Central memory CD8-positive, alpha-beta T cell (primary cell): ENCODE data around the gene CXCL11.
A peak's percentile ranks its signal among the peaks of the same experiment; 100 is the strongest.
"Not testable (repeated sequence)": the region's sequence is repeated elsewhere in the genome, so short reads cannot be mapped to it uniquely, and the experiment has no call there.

Source experiments
- ATAC-seq: fragments of 150-1000 bp; cut with Tn5 transposase; replicated peaks from 2 replicates; pipeline ENCODE4 v1.10.0; 2022; ENCODE audit warnings: mild to moderate bottlenecking, moderate FRiP score, moderate number of reproducible peaks; ENCODE audit not compliant: poor library complexity, severe bottlenecking; ENCODE audit errors: extremely low read depth
- DNase-seq, 2 donors: peaks; one replicate each; pipeline ENCODE4 v3.0.0; 2021; ENCODE audit warnings: low spot score in 2 of 2
- H3K27ac Mint-ChIP-seq: one replicate; pipeline ENCODE4 v1.8.0; 2022; ENCODE audit warnings: low read depth, mild to moderate bottlenecking, moderate library complexity, mixed read lengths
- H3K27me3 Mint-ChIP-seq: one replicate; pipeline ENCODE4 v1.8.0; 2022; ENCODE audit warnings: mixed read lengths
- H3K36me3 Mint-ChIP-seq: one replicate; pipeline ENCODE4 v1.8.0; 2022; ENCODE audit warnings: mild to moderate bottlenecking, moderate library complexity, mixed read lengths; ENCODE audit not compliant: insufficient read depth
- H3K4me1 Mint-ChIP-seq: one replicate; pipeline ENCODE4 v1.8.0; 2022; ENCODE audit warnings: mixed read lengths
- H3K4me3 Mint-ChIP-seq: one replicate; pipeline ENCODE4 v1.8.0; 2022; ENCODE audit warnings: mild to moderate bottlenecking, moderate library complexity, mixed read lengths
- H3K9me3 Mint-ChIP-seq: one replicate; pipeline ENCODE4 v1.8.0; 2022; ENCODE audit warnings: mixed read lengths

Gene CXCL11

DNA sequence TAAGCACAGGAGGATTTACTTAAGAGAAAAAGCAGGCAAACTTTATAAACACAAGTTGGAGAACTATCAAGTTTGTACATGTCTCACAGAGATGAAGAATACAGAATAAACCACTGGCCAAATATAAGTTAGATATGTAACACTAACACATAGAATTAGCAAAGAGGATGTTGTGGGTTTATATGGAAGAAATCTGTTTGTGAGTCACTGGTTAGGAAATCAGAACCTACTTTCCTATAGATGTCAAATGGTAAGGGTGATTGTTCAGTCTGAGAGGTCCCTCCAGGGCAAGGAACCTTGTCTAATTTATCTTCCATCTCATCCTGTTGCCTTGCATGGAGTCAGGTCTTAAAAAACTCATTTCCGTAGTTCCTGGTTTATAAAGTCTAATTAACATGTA lies 23.9 kb upstream of the CXCL11 start:
- no peaks in the 10 kb centered on the region for H3K4me1 Mint-ChIP-seq
- no peaks in the 10 kb centered on the region for H3K9me3 Mint-ChIP-seq
- no peaks in the 10 kb centered on the region for H3K27me3 Mint-ChIP-seq
- no peak for ATAC-seq
- no peak overlapping the region for H3K4me3 Mint-ChIP-seq
- H3K36me3 Mint-ChIP-seq: no peaks in the 10 kb centered on the region
- no peak overlapping the region for H3K27ac Mint-ChIP-seq
- no peak for DNase-seq

DNA sequence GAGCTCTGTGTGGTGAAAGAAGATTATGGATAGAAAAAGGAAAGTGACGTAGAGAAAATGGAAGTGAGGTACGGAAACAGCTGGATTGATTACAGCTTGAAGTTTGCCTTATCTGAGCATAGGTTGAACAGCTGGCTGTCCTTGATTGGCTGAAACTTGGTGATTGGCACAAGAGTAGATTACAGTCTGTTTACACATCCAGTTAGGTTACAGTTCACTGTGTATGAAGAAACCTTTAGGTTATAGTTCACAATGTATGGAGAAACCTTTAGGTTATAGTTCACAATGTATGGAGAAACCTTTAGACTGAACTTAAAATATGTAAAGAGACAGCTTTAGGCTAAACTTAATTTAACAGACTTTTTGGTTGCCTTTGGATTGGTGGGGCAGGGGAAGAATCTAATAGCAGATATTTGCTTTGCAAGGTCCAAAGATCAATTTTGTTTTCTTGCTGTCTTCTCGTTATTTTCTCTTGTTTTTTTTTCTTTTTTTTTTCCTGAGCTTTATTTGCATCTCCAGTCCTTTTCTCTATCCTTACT lies 23.1 kb upstream of the CXCL11 start:
- no peak overlapping the region for H3K27ac Mint-ChIP-seq
- DNase-seq (no peak), ATAC-seq (no peak)
- H3K27me3 Mint-ChIP-seq: peaks cover 3% of the 10 kb centered on the region
- no peaks in the 10 kb centered on the region for H3K9me3 Mint-ChIP-seq
- no peaks in the 10 kb centered on the region for H3K4me1 Mint-ChIP-seq
- H3K36me3 Mint-ChIP-seq: no peaks in the 10 kb centered on the region
- no peak overlapping the region for H3K4me3 Mint-ChIP-seq

DNA sequence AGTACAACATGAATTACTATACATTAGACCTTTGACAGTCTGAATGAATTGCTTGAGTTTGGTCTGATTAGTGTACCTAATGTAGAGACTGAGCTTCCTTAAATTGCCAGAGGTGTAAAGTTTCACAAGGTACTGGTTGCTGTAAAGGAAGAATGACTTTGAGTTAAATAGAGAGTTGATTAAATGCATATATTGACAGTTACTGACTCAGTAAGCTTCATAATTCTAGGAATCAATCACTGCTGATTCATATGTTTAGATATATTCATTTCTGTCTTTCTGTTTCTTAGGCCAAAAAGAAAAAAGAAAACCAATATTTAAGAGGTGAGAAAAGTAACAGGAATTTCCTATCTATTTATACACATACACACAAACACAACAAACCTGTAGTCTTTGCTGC lies 22.4 kb upstream of the CXCL11 start:
- no peaks in the 10 kb centered on the region for H3K36me3 Mint-ChIP-seq
- H3K9me3 Mint-ChIP-seq: no peaks in the 10 kb centered on the region
- no peak overlapping the region for H3K27ac Mint-ChIP-seq
- no peaks in the 10 kb centered on the region for H3K4me1 Mint-ChIP-seq
- peaks cover 8% of the 10 kb centered on the region for H3K27me3 Mint-ChIP-seq
- no peak for ATAC-seq
- DNase-seq: no peak
- H3K4me3 Mint-ChIP-seq: no peak overlapping the region

DNA sequence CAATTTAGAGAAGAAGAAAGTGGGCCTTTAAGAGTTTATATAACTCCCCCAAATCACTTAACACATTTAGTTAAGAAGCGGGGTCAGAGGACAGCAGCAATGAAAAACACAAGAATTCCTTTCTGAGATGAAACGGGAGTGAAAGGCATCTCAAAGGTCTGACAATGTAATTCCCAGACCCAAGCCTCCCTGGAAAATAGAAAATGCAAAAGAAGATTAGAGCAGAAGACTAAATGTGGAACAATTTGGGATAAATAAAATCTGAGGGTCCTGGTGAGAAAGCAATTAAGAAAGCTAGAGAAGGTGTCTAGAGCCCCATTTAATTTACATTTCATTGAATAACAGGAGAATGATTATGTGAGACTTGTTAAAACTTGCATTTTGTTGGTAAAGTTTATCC lies 19.6 kb upstream of the CXCL11 start:
- no peaks in the 10 kb centered on the region for H3K4me1 Mint-ChIP-seq
- ATAC-seq (no peak), DNase-seq (no peak)
- H3K36me3 Mint-ChIP-seq: no peaks in the 10 kb centered on the region
- H3K27me3 Mint-ChIP-seq: peaks cover 8% of the 10 kb centered on the region
- no peak overlapping the region for H3K27ac Mint-ChIP-seq
- H3K9me3 Mint-ChIP-seq: no peaks in the 10 kb centered on the region
- H3K4me3 Mint-ChIP-seq: no peak overlapping the region

DNA sequence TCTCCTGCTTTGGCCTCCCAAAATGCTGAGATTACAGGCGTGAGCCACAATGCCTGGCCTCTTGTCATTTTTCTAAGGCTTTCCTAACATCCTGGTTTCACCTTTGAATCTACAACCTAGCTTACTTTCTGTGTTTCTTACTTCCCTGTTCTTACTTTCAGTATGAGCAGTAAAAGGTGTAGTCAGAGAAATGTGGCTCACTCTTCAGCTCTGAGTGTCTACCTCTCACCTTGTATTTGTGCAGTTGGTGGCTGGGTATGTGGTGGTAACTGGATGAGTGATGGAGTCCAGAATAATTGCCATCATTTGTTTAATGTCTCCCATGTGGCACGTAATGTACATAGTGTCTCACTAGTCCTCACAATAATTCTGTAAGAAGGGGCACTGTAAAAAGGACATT lies 19.1 kb upstream of the CXCL11 start:
- DNase-seq (no peak), ATAC-seq (no peak)
- Mint-ChIP-seq H3K36me3 (no peaks in the 10 kb centered on the region), H3K9me3 (no peaks in the 10 kb centered on the region), H3K4me1 (no peaks in the 10 kb centered on the region), H3K4me3 (no peak overlapping the region), H3K27ac (no peak overlapping the region), H3K27me3 (peaks cover 8% of the 10 kb centered on the region)

DNA sequence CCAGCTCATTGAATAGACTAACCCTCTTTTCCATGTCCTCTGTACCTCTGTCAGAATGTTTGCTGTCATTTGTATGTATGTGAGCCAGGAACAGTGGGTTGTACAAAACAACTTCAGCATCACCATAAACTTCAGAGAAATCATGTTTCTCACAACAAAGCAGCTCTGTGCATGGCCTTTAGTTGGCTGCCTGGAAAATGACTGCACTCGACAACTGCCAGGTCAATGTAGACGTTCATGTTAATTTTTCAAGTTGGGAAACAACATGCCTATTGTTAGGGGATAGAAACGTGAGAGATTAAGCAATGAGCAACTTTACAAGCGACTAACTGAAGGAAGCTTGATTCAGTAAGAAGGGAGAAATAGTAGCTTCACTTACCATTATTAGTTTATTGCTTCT lies 17.9 kb upstream of the CXCL11 start:
- no peak for DNase-seq
- H3K4me3 Mint-ChIP-seq: no peak overlapping the region
- ATAC-seq: no peak
- peaks cover 8% of the 10 kb centered on the region for H3K27me3 Mint-ChIP-seq
- H3K36me3 Mint-ChIP-seq: no peaks in the 10 kb centered on the region
- H3K9me3 Mint-ChIP-seq: no peaks in the 10 kb centered on the region
- H3K4me1 Mint-ChIP-seq: no peaks in the 10 kb centered on the region
- H3K27ac Mint-ChIP-seq: no peak overlapping the region

DNA sequence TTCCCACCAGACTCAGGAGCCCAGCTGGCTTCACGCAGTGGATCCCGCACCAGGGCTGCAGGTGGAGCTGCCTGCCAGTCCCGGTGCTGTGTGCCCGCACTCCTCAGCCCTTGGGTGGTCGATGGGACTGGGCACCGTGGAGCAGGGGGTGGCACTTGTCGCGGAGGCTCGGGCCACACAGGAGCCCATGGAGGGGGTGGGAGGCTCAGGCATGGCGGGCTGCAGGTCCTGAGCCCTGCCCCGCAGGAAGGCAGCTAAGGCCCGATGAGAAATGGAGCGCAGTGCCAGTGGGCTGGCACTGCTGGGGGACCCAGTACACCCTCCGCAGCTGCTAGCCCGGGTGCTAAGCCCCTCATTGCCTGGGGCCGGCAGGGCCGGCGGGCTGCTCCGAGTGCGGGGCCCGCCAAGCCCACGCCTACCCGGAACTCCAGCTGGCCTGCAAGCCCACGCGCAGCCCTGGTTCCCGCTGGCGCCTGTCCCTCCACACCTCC lies 14.7 kb upstream of the CXCL11 start:
- DNase-seq: not testable (repeated sequence)

DNA sequence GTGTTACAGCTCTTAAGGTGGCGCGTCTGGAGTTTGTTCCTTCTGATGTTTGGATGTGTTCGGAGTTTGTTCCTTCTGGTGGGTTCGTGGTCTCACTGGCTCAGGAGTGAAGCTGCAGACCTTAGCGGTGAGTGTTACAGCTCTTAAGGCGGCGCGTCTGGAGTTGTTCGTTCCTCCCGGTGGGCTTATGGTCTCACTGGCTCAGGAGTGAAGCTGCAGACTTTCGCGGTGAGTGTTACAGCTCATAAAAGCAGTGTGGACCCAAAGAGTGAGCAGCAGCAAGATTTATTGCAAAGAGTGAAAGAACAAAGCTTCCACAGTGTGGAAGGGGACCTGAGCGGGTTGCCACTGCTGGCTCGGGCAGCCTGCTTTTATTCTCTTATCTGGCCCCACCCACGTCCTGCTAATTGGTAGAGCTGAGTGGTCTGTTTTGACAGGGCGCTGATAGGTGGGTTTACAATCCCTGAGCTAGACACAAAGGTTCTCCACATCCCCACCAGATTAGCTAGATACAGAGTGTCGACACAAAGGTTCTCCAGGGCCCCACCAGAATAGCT lies 14.1 kb upstream of the CXCL11 start:
- H3K27me3 Mint-ChIP-seq, H3K36me3 Mint-ChIP-seq, ATAC-seq, DNase-seq, H3K9me3 Mint-ChIP-seq, H3K4me1 Mint-ChIP-seq, H3K4me3 Mint-ChIP-seq, H3K27ac Mint-ChIP-seq: not testable (repeated sequence)

More for the DNA sequence above, 14.7 kb upstream of the CXCL11 start:
- not testable (repeated sequence) for H3K4me1 Mint-ChIP-seq, H3K27me3 Mint-ChIP-seq, ATAC-seq, H3K4me3 Mint-ChIP-seq, H3K9me3 Mint-ChIP-seq, H3K36me3 Mint-ChIP-seq, H3K27ac Mint-ChIP-seq

DNA sequence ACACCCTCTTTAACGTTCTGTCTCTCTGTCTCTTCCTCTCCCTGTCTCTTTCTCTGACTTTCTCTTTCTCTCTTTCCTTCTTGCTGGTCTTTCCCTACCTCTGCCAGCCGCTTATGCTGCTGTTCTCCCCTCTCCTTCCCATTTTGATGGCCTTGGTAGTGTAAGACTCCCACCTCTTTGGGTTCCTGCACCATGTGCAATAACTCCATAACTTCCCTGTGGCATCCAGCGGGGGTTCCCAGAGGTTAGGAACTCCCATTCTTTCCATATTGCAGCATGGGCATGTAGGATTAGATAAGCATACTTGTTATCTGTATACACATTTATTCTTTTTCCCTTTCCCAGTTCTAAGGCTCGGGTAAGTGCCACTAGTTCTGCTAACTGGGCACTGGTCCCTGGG lies 8.8 kb upstream of the CXCL11 start:
- H3K36me3 Mint-ChIP-seq, H3K4me1 Mint-ChIP-seq, H3K4me3 Mint-ChIP-seq, H3K27me3 Mint-ChIP-seq, H3K27ac Mint-ChIP-seq, DNase-seq, ATAC-seq, H3K9me3 Mint-ChIP-seq: not testable (repeated sequence)

DNA sequence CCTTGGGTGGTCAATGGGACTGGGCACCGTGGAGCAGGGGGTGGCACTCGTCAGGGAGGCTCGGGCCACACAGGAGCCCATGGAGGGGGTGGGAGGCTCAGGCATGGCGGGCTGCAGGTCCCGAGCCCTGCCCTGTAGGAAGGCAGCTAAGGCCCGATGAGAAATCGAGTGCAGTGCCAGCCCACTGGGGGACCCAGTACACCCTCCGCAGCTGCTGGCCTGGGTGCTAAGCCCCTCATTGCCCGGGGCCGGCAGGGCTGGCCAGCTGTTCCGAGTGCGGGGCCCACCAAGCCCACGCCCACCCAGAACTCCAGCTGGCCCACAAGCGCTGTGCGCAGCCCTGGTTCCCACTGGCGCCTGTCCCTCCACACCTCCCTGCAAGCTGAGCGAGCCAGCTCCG lies 7.4 kb upstream of the CXCL11 start:
- H3K9me3 Mint-ChIP-seq, H3K27ac Mint-ChIP-seq, DNase-seq, H3K36me3 Mint-ChIP-seq, H3K4me3 Mint-ChIP-seq, ATAC-seq, H3K27me3 Mint-ChIP-seq, H3K4me1 Mint-ChIP-seq: not testable (repeated sequence)

DNA sequence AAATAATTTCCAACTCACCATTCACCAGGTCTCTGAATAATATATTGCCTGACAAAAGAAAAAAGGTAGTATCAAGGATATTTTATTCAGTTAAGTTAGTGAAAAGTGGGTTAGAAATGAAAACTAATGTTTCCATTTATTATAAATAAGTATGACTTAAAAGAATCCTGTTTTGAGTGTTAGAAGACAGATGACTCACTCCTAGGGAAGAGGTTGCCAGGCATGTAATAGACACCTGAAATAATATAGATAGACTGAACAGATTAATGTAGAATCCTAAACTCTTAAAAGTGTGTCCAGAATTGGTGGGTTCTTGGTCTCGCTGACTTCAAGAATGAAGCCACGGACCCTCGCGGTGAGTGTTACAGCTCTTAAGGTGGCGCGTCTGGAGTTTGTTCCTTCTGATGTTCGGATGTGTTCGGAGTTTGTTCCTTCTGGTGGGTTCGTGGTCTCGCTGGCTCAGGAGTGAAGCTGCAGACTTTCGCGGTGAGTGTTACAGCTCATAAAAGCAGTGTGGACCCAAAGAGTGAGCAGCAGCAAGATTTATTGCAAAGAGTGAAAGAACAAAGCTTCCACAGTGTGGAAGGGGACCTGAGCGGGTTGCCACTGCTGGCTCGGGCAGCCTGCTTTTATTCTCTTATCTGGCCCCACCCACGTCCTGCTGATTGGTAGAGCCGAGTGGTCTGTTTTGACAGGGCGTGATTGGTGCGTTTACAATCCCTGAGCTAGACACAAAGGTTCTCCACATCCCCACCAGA lies 6.5 kb upstream of the CXCL11 start:
- H3K4me1 Mint-ChIP-seq, ATAC-seq, H3K36me3 Mint-ChIP-seq, H3K9me3 Mint-ChIP-seq, DNase-seq, H3K27ac Mint-ChIP-seq, H3K27me3 Mint-ChIP-seq: not testable (repeated sequence)
- peak overlapping the region; percentile 76 for H3K4me3 Mint-ChIP-seq

DNA sequence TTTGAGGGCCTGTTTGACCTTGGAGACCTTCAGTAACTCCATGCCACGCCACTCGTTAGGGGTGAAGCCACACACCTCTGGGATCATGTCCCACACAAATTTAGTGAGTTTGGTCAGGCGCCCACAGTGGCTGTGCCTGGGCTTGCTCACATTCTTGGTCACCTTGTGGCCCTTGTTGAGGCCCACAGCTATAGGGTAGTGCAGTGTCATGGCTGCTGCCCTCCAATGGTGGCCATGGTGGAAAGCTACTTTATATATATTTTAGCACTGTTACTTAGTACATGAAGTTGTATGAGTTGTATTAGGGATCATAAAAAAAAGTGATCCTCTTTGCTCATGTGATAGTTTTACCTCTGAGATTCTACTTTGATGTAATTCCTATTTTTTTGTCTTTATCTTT lies 985 bp upstream of the CXCL11 start:
- Mint-ChIP-seq H3K27me3 (no peaks in the 10 kb centered on the region), H3K9me3 (no peaks in the 10 kb centered on the region), H3K27ac (no peak overlapping the region), H3K4me3 (no peak overlapping the region), H3K4me1 (no peaks in the 10 kb centered on the region), H3K36me3 (no peaks in the 10 kb centered on the region)
- no peak for ATAC-seq
- no peak for DNase-seq

DNA sequence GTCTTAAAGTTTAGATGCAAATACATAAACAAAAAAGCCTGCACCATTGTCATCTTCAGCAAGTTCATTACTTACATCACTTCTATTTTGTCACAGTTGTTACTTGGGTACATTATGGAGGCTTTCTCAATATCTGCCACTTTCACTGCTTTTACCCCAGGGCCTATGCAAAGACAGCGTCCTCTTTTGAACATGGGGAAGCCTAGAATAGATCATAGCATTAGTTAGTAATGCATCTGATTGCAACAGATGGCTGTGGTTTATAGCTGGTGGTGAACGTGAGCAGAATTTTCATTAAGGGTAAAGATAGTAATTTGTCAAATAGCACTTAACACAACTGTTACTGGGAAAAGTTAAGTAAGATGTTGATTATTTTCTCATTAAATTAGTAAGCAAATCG lies 729 bp downstream of the CXCL11 start:
- Mint-ChIP-seq H3K4me1 (no peaks in the 10 kb centered on the region), H3K27me3 (peaks cover 8% of the 10 kb centered on the region), H3K9me3 (no peaks in the 10 kb centered on the region), H3K36me3 (no peaks in the 10 kb centered on the region), H3K27ac (no peak overlapping the region), H3K4me3 (no peak overlapping the region)
- DNase-seq (no peak), ATAC-seq (no peak)
